Measurements from ENCODE around the gene TMUB1.

GRCh38 chr7:151040616-151041375 is 42.5 kb downstream of the TMUB1 start:
- no peak for TF ChIP-seq CTCF (conservative IDR thresholded peaks at IDR 0.05; ENCODE audit: low read length)
- no peak for TF ChIP-seq EZH2phosphoT487 (IDR thresholded peaks at IDR 0.05; ENCODE audit: borderline replicate concordance, low read depth, low read length)

Measured in OCI-LY7 (cell line).